Prostate gland (tissue), 2 donors: ENCODE results near the gene ACTR5.
"Not testable (repeated sequence)": the region's sequence is repeated elsewhere in the genome, so short reads cannot be mapped to it uniquely, and the experiment has no call there.

Experiments used
- POLR2A ChIP-seq: fragments of 450-650 bp; IDR thresholded peaks from one replicate; pipeline ENCODE4 v1.6.1; 2016; ENCODE audit warnings: antibody characterized with exemption, mild to moderate bottlenecking
- POLR2AphosphoS5 ChIP-seq: sonication (generic); formaldehyde crosslinking; IDR thresholded peaks from one replicate; pipeline ENCODE4 v1.6.1; 2017; ENCODE audit warnings: antibody characterized with exemption
- TF ChIP-seq, protein P1 (sequence below), 4 experiments: fragments of 200-600 bp in 2 of 4; fragments of 450-650 bp in 2 of 4; sonication (generic) in 2 of 4; IDR thresholded peaks; 1 replicate in 3 of 4; 2 replicates in 1 of 4; pipeline ENCODE4 v1.5.1; 2016 to 2019; ENCODE audit warnings: antibody characterized with exemption in 4 of 4, mild to moderate bottlenecking in 2 of 4, moderate library complexity in 2 of 4

DNA sequence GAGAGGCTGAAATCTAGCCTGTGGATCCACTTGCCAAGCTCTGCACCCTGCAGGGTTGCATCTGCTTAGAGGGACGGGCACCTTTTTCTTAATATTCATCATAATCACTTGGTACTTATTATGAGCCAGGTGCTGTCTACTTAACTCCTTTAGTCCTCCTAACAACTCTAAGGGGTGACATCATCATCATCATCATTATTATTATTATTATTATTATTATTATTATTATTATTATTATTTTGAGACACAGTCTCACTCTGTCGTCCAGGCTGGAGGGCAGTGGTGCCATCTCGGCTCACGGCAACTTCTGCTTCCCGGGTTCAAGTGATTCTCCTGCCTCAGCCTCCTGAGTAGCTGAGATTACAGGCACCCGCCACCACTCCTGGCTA is 65.3 kb downstream of the ACTR5 start:
- TF ChIP-seq, protein P1, sequence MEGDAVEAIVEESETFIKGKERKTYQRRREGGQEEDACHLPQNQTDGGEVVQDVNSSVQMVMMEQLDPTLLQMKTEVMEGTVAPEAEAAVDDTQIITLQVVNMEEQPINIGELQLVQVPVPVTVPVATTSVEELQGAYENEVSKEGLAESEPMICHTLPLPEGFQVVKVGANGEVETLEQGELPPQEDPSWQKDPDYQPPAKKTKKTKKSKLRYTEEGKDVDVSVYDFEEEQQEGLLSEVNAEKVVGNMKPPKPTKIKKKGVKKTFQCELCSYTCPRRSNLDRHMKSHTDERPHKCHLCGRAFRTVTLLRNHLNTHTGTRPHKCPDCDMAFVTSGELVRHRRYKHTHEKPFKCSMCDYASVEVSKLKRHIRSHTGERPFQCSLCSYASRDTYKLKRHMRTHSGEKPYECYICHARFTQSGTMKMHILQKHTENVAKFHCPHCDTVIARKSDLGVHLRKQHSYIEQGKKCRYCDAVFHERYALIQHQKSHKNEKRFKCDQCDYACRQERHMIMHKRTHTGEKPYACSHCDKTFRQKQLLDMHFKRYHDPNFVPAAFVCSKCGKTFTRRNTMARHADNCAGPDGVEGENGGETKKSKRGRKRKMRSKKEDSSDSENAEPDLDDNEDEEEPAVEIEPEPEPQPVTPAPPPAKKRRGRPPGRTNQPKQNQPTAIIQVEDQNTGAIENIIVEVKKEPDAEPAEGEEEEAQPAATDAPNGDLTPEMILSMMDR (IDR thresholded peaks at IDR 0.05), result not testable (repeated sequence)
- not testable (repeated sequence) for TF ChIP-seq POLR2A, POLR2AphosphoS5
